ENCODE measurements around the gene FBXO31. TPM values are rescaled to one million over a fixed set of nuclear protein-coding genes. Genes with fewer than 3 reads are reported as not detected.

Gene FBXO31
- total RNA-seq, 1 experiment from 2014 or later = 53.9 TPM

- BruUV-seq (replicated peaks) = no TSS peak
- no peaks in the 10 kb centered on the region for H3K27me3 Mint-ChIP-seq (ENCODE audit: insufficient read depth, unreplicated experiment)
- H3K9me3 Mint-ChIP-seq (ENCODE audit: unreplicated experiment) = no peaks in the 10 kb centered on the region
- H3K36me3 Mint-ChIP-seq (ENCODE audit: insufficient read depth, unreplicated experiment) = peaks cover 55% of the 10 kb centered on the region
- H3K4me3 Mint-ChIP-seq (ENCODE audit: unreplicated experiment) = no peak overlapping the region
- DNase-seq (ENCODE audit: unreplicated experiment) = no peak
- TF ChIP-seq CTCF (IDR thresholded peaks at IDR 0.05; ENCODE audit: unreplicated experiment) = no peak
- H3K27ac Mint-ChIP-seq (ENCODE audit: low read depth, unreplicated experiment) = no peak overlapping the region
- POLR2A ChIA-PET = interaction anchor here (0.6 to 1.1 kb wide), 2 partner anchors 8 to 16 kb away, joined by 3 to 7 read pairs; partner anchors contain the start of gene C16orf95
- no peaks in the 10 kb centered on the region for H3K4me1 Mint-ChIP-seq (ENCODE audit: insufficient read depth, unreplicated experiment)
- CTCF ChIA-PET = interaction anchor here (0.6 to 1.6 kb wide), 4 partner anchors 9 to 1230 kb away, joined by 3 to 6 read pairs (median 4); no protein-coding TSS in a partner anchor
- intact Hi-C loops (cut with micrococcal nuclease) = no loop called here
Observed at GRCh38 chr16:87333101-87333500, 50.5 kb downstream of the FBXO31 start.

GRCh38 chr16:87332150-87332549 is 51.4 kb downstream of the FBXO31 start:
- H3K4me3 Mint-ChIP-seq (ENCODE audit: unreplicated experiment) = no peak overlapping the region
- no TSS peak for BruUV-seq (replicated peaks)
- CTCF ChIA-PET = interaction anchor here (0.7 to 1.5 kb wide), 3 partner anchors 27 to 126 kb away, joined by 3 to 4 read pairs (median 3); no protein-coding TSS in a partner anchor
- H3K4me1 Mint-ChIP-seq (ENCODE audit: insufficient read depth, unreplicated experiment) = no peaks in the 10 kb centered on the region
- H3K27ac Mint-ChIP-seq (ENCODE audit: low read depth, unreplicated experiment) = no peak overlapping the region
- no peaks in the 10 kb centered on the region for H3K9me3 Mint-ChIP-seq (ENCODE audit: unreplicated experiment)
- DNase-seq (ENCODE audit: unreplicated experiment) = peak; percentile 22
- no peak for TF ChIP-seq CTCF (IDR thresholded peaks at IDR 0.05; ENCODE audit: unreplicated experiment)
- no peaks in the 10 kb centered on the region for H3K27me3 Mint-ChIP-seq (ENCODE audit: insufficient read depth, unreplicated experiment)
- POLR2A ChIA-PET = interaction anchor here (0.7 to 1.2 kb wide), 4 partner anchors 9 to 134 kb away, joined by 3 to 7 read pairs (median 5); partner anchors contain the start of gene C16orf95
- H3K36me3 Mint-ChIP-seq (ENCODE audit: insufficient read depth, unreplicated experiment) = peaks cover 46% of the 10 kb centered on the region
- intact Hi-C loops (cut with micrococcal nuclease) = no loop called here

- H3K27me3 Mint-ChIP-seq (ENCODE audit: insufficient read depth, unreplicated experiment) = no peaks in the 10 kb centered on the region
- ChIA-PET CTCF (interaction anchor here (0.7 to 0.8 kb wide), 2 partner anchors 54 to 513 kb away, joined by 3 to 4 read pairs; no protein-coding TSS in a partner anchor), POLR2A (interaction anchor here (0.7 to 1.2 kb wide), 4 partner anchors 14 to 135 kb away, joined by 3 to 6 read pairs (median 4); partner anchors contain the start of gene C16orf95)
- BruUV-seq (replicated peaks) = no TSS peak
- no peaks in the 10 kb centered on the region for H3K9me3 Mint-ChIP-seq (ENCODE audit: unreplicated experiment)
- peaks cover 42% of the 10 kb centered on the region for H3K36me3 Mint-ChIP-seq (ENCODE audit: insufficient read depth, unreplicated experiment)
- intact Hi-C loops (cut with micrococcal nuclease) = no loop called here
- H3K4me1 Mint-ChIP-seq (ENCODE audit: insufficient read depth, unreplicated experiment) = no peaks in the 10 kb centered on the region
- H3K27ac Mint-ChIP-seq (ENCODE audit: low read depth, unreplicated experiment) = no peak overlapping the region
- DNase-seq (ENCODE audit: unreplicated experiment) = no peak
- H3K4me3 Mint-ChIP-seq (ENCODE audit: unreplicated experiment) = no peak overlapping the region
- TF ChIP-seq CTCF (IDR thresholded peaks at IDR 0.05; ENCODE audit: unreplicated experiment) = no peak
Observed at GRCh38 chr16:87331241-87331801, 52.3 kb downstream of the FBXO31 start.

DNA sequence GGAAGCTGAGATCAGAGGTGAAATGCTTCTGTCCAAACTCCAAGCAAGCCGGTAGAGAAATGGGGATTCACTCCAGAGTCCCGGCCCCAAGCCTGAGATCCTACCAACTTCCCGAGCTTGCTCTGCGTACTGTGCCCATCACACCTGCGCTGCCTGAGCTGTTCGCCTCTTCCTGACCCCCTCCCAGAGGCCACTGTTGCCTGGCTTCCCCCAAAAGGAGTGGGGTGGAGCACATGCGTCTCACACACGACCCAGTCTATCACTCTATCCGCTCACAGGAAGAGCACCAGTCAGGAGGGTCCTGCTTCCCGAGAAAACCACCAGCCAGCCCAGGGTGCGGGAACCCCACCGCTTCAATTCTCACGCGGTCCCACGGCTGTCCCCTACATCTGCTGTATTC is 52.9 kb downstream of the FBXO31 start:
- no peak overlapping the region for H3K27ac Mint-ChIP-seq (ENCODE audit: low read depth, unreplicated experiment)
- no peak for TF ChIP-seq CTCF (IDR thresholded peaks at IDR 0.05; ENCODE audit: unreplicated experiment)
- ChIA-PET CTCF (no interaction called here), POLR2A (no interaction called here)
- H3K4me1 Mint-ChIP-seq (ENCODE audit: insufficient read depth, unreplicated experiment) = peaks cover 5% of the 10 kb centered on the region
- intact Hi-C loops (cut with micrococcal nuclease) = no loop called here
- H3K4me3 Mint-ChIP-seq (ENCODE audit: unreplicated experiment) = no peak overlapping the region
- H3K27me3 Mint-ChIP-seq (ENCODE audit: insufficient read depth, unreplicated experiment) = no peaks in the 10 kb centered on the region
- peaks cover 38% of the 10 kb centered on the region for H3K36me3 Mint-ChIP-seq (ENCODE audit: insufficient read depth, unreplicated experiment)
- BruUV-seq (replicated peaks) = no TSS peak
- DNase-seq (ENCODE audit: unreplicated experiment) = no peak
- no peaks in the 10 kb centered on the region for H3K9me3 Mint-ChIP-seq (ENCODE audit: unreplicated experiment)
